Colonic mucosa (tissue), 4 donors: ENCODE measurements around the gene AQP12A. TPM values are rescaled to one million over a fixed set of nuclear protein-coding genes. Genes with fewer than 3 reads are reported as not detected.
"Not testable (repeated sequence)": the region's sequence is repeated elsewhere in the genome, so short reads cannot be mapped to it uniquely, and the experiment has no call there.

Experiments
- DNase-seq: peaks from one replicate; pipeline ENCODE4 v3.0.0-alpha.2; 2020
- H3K27ac ChIP-seq: fragments of 200-600 bp; one replicate; pipeline ENCODE4 v1.8.0; 2021
- H3K27me3 ChIP-seq: fragments of 200-600 bp; one replicate; pipeline ENCODE4 v1.8.0; 2021
- H3K36me3 ChIP-seq: fragments of 200-600 bp; one replicate; pipeline ENCODE4 v1.8.0; 2021
- H3K4me1 ChIP-seq: fragments of 200-600 bp; one replicate; pipeline ENCODE4 v1.8.0; 2021; ENCODE audit warnings: mild to moderate bottlenecking
- H3K4me3 ChIP-seq: fragments of 200-600 bp; one replicate; pipeline ENCODE4 v1.8.0; 2021
- H3K9ac ChIP-seq, 2 donors: one replicate each; pipeline ENCODE4 v1.7.0; 2013; ENCODE audit warnings: control low read depth in 2 of 2, low read depth in 2 of 2, low read length in 2 of 2
- H3K9me3 ChIP-seq: fragments of 200-600 bp; one replicate; pipeline ENCODE4 v1.8.0; 2021
- CTCF ChIP-seq: fragments of 200-600 bp; IDR thresholded peaks from one replicate; pipeline ENCODE4 v1.8.0; 2022; ENCODE audit warnings: antibody characterized with exemption, mild to moderate bottlenecking
- intact Hi-C: fragments of 100-400 bp; cut with DNase I; formaldehyde crosslinking; loops from one replicate; pipeline ENCODE4 v1.14.1; 2022
- total RNA-seq, 2 donors: library from RNA; stranded (reverse); fragmentation: NEBNext Ultra II Directional in 1 of 2; extraction: Animal tissue kit (Norgen Biotek cat#: 25700) in 1 of 2; gene quantifications; one replicate each; pipeline ENCODE4 v1.2.1, GENCODE V29; 2021
- donor health status: healthy.
- donor health status: DM: no; HTN: no; CAD: no.
- donor health status: DM: no; HTN: no; CAD: no.

Gene AQP12A
- total RNA-seq, 2 donors from 2014 or later = 9.0 to 20.5 TPM

- intact Hi-C loops = no loop called here
- no peaks in the 10 kb centered on the region for H3K4me1 ChIP-seq
- H3K27me3 ChIP-seq = no peaks in the 10 kb centered on the region
- H3K4me3 ChIP-seq = no peak overlapping the region
- TF ChIP-seq CTCF = no peak
- H3K9me3 ChIP-seq = no peaks in the 10 kb centered on the region
- H3K27ac ChIP-seq = no peak overlapping the region
- H3K9ac ChIP-seq = no peak overlapping the region
- H3K36me3 ChIP-seq = no peaks in the 10 kb centered on the region
- no peak for DNase-seq
These were observed 41.3 kb upstream of the AQP12A start for GRCh38 chr2:240650254-240650965.

GRCh38 chr2:240651185-240651584, 40.5 kb upstream of the AQP12A start:
- no peaks in the 10 kb centered on the region for H3K4me1 ChIP-seq
- no peak overlapping the region for H3K4me3 ChIP-seq
- no peaks in the 10 kb centered on the region for H3K27me3 ChIP-seq
- H3K9ac ChIP-seq = no peak overlapping the region
- DNase-seq = no peak
- H3K27ac ChIP-seq = no peak overlapping the region
- H3K36me3 ChIP-seq = no peaks in the 10 kb centered on the region
- no peak for TF ChIP-seq CTCF
- intact Hi-C loops = no loop called here
- no peaks in the 10 kb centered on the region for H3K9me3 ChIP-seq

- Histone ChIP-seq H3K9ac (no peak overlapping the region), H3K27ac (no peak overlapping the region), H3K9me3 (no peaks in the 10 kb centered on the region), H3K36me3 (no peaks in the 10 kb centered on the region), H3K4me3 (no peak overlapping the region), H3K27me3 (no peaks in the 10 kb centered on the region), H3K4me1 (no peaks in the 10 kb centered on the region)
- no peak for TF ChIP-seq CTCF
- intact Hi-C loops = no loop called here
- no peak for DNase-seq
These were observed 35.5 kb upstream of the AQP12A start for GRCh38 chr2:240655931-240656886.

GRCh38 chr2:240659883-240660282, 31.8 kb upstream of the AQP12A start:
- H3K9me3 ChIP-seq, H3K4me3 ChIP-seq, DNase-seq, H3K9ac ChIP-seq, H3K27ac ChIP-seq, H3K36me3 ChIP-seq, H3K27me3 ChIP-seq, H3K4me1 ChIP-seq, intact Hi-C loops: not testable (repeated sequence)

- no peak overlapping the region for H3K4me3 ChIP-seq
- no peaks in the 10 kb centered on the region for H3K4me1 ChIP-seq
- intact Hi-C loops = no loop called here
- H3K27me3 ChIP-seq = no peaks in the 10 kb centered on the region
- no peak overlapping the region for H3K9ac ChIP-seq
- no peak overlapping the region for H3K27ac ChIP-seq
- no peaks in the 10 kb centered on the region for H3K36me3 ChIP-seq
- H3K9me3 ChIP-seq = no peaks in the 10 kb centered on the region
- no peak for TF ChIP-seq CTCF
- DNase-seq = no peak
These were observed 29.0 kb upstream of the AQP12A start for GRCh38 chr2:240662681-240663080.
